Body of pancreas (tissue), 4 donors: ENCODE measurements around the gene TEX44.

ENCODE experiments used
- POLR2A ChIP-seq, 3 donors: fragments of 450-650 bp; IDR thresholded peaks; one replicate each; pipeline ENCODE4 v1.6.1; 2016; ENCODE audit warnings: antibody characterized with exemption in 3 of 3, mild to moderate bottlenecking in 2 of 3
- TF ChIP-seq, protein P1 (sequence below), 7 experiments: fragments of 450-650 bp in 4 of 7; fragments of 200-600 bp in 3 of 7; sonication (generic) in 3 of 7; IDR thresholded peaks; one replicate each; pipeline ENCODE4 v1.5.1; 2016 to 2019; ENCODE audit warnings: antibody characterized with exemption in 7 of 7

DNA sequence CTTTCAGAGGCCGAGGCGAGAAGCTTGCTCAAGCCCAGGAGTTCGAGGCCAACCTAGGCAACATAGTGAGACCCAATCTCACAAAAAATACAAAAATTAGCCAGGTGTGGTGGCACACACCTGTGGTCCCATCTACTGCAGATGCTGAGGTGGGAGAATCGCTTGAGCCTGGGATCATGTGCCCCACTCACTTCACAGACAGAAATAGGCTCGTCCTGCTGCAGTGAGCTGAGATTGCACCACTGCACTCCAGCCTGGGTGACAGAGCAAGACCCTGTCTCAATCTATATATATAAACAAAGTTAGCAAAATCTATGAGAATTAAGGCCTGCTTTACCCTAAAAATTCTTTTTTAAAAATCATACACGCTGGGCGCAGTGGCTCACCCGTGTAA, 50.8 kb downstream of the TEX44 start:
- TF ChIP-seq, protein P1, sequence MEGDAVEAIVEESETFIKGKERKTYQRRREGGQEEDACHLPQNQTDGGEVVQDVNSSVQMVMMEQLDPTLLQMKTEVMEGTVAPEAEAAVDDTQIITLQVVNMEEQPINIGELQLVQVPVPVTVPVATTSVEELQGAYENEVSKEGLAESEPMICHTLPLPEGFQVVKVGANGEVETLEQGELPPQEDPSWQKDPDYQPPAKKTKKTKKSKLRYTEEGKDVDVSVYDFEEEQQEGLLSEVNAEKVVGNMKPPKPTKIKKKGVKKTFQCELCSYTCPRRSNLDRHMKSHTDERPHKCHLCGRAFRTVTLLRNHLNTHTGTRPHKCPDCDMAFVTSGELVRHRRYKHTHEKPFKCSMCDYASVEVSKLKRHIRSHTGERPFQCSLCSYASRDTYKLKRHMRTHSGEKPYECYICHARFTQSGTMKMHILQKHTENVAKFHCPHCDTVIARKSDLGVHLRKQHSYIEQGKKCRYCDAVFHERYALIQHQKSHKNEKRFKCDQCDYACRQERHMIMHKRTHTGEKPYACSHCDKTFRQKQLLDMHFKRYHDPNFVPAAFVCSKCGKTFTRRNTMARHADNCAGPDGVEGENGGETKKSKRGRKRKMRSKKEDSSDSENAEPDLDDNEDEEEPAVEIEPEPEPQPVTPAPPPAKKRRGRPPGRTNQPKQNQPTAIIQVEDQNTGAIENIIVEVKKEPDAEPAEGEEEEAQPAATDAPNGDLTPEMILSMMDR (IDR thresholded peaks at IDR 0.05) = no peak
- no peak for TF ChIP-seq POLR2A (IDR thresholded peaks at IDR 0.05)
